MM.1S (cell line): ENCODE results near the gene ARL8B.

ENCODE experiments used
- CTCF ChIP-seq: fragments of 300-600 bp; sonication (generic); IDR thresholded peaks from 2 replicates; pipeline ENCODE4 v1.5.1; 2016; ENCODE audit warnings: antibody characterized with exemption, low read length, mixed read lengths
- EZH2 ChIP-seq: fragments of 300-600 bp; sonication (generic); optimal IDR thresholded peaks from 2 replicates; pipeline ENCODE3; 2017; ENCODE audit warnings: low read depth, mild to moderate bottlenecking, antibody characterized with exemption, low read length, mixed read lengths
- EZH2phosphoT487 ChIP-seq: fragments of 300-600 bp; sonication (generic); IDR thresholded peaks from 2 replicates; pipeline ENCODE4 v1.6.1; 2018; ENCODE audit warnings: antibody characterized with exemption, low read length

GRCh38 chr3:5144316-5144994 lies 22.4 kb downstream of the ARL8B start:
- TF ChIP-seq CTCF (no peak), EZH2phosphoT487 (no peak), EZH2 (no peak)
